ENCODE results near the gene TMEM117. TPM values are rescaled to one million over a fixed set of nuclear protein-coding genes. Genes with fewer than 3 reads are reported as not detected.

TMEM117 gene
- total and polyA plus RNA-seq, 2 donors (not counting 1 experiment from before 2014, with no cell fraction given) = 2.0 to 10.4 TPM

GRCh38 chr12:44367916-44368315, 532.0 kb downstream of the TMEM117 start:
- no peaks in the 10 kb centered on the region for H3K27me3 Mint-ChIP-seq
- no peak for ATAC-seq (ENCODE audit: low read depth)
- Histone ChIP-seq H3K27ac (ENCODE audit: low read length in 2 of 2) (no peak overlapping the region), H4K20me1 (ENCODE audit: control insufficient read depth, insufficient read depth, low read length, poor library complexity, severe bottlenecking) (no peaks in the 10 kb centered on the region), H3K4me1 (ENCODE audit: control insufficient read depth in 2 of 2, insufficient read depth in 2 of 2, low read length in 2 of 2) (no peaks in the 10 kb centered on the region), H3K9me3 (ENCODE audit: control extremely low read depth in 1 of 3, control insufficient read depth in 2 of 3, insufficient read depth in 1 of 3, low read length in 2 of 3) (no peaks in the 10 kb centered on the region), H3K79me2 (ENCODE audit: control insufficient read depth, insufficient read depth, low read length) (no peaks in the 10 kb centered on the region), H3K27me3 (replicated peaks in 1 of 4; ENCODE audit: control extremely low read depth in 1 of 4, control insufficient read depth in 3 of 4, insufficient read depth in 4 of 4, low read length in 3 of 4) (no peaks in the 10 kb centered on the region), H3K4me2 (replicated peaks; ENCODE audit: low read depth, low read length, poor library complexity, severe bottlenecking) (no peak overlapping the region), H2AFZ (ENCODE audit: insufficient read depth, low read depth, low read length, poor library complexity, severe bottlenecking) (no peak overlapping the region), H3K36me3 (replicated peaks in 1 of 2; ENCODE audit: control extremely low read depth in 1 of 2, control insufficient read depth in 1 of 2, extremely low read depth in 1 of 2, insufficient read depth in 2 of 2, low read length in 1 of 2) (no peaks in the 10 kb centered on the region), H3K4me3 (ENCODE audit: control extremely low read depth in 1 of 5, extremely low read depth in 1 of 5, insufficient read depth in 1 of 5, low read depth in 2 of 5, low read length in 4 of 5) (no peak overlapping the region), H3K9ac (ENCODE audit: low read length) (no peak overlapping the region)
- TF ChIP-seq, protein P1, sequence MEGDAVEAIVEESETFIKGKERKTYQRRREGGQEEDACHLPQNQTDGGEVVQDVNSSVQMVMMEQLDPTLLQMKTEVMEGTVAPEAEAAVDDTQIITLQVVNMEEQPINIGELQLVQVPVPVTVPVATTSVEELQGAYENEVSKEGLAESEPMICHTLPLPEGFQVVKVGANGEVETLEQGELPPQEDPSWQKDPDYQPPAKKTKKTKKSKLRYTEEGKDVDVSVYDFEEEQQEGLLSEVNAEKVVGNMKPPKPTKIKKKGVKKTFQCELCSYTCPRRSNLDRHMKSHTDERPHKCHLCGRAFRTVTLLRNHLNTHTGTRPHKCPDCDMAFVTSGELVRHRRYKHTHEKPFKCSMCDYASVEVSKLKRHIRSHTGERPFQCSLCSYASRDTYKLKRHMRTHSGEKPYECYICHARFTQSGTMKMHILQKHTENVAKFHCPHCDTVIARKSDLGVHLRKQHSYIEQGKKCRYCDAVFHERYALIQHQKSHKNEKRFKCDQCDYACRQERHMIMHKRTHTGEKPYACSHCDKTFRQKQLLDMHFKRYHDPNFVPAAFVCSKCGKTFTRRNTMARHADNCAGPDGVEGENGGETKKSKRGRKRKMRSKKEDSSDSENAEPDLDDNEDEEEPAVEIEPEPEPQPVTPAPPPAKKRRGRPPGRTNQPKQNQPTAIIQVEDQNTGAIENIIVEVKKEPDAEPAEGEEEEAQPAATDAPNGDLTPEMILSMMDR (IDR thresholded peaks at IDR 0.05) = no peak
- no peak for TF ChIP-seq EZH2 (IDR thresholded peaks at IDR 0.05; ENCODE audit: borderline replicate concordance, insufficient read depth, low read depth, low read length, poor library complexity, severe bottlenecking)
- ChIA-PET POLR2A (no interaction called here), CTCF (no interaction called here)
- no peak for DNase-seq
- H3K4me1 Mint-ChIP-seq = no peaks in the 10 kb centered on the region
- WGBS (ENCODE audit: insufficient coverage) = 100% methylated on average over 2 of the region's 2 CpGs
- intact Hi-C loops (cut with micrococcal nuclease) = no loop called here
- no peaks in the 10 kb centered on the region for H3K9me3 Mint-ChIP-seq (ENCODE audit: insufficient read depth)
- H3K27ac Mint-ChIP-seq = no peak overlapping the region
- no peak overlapping the region for H3K4me3 Mint-ChIP-seq

DNA sequence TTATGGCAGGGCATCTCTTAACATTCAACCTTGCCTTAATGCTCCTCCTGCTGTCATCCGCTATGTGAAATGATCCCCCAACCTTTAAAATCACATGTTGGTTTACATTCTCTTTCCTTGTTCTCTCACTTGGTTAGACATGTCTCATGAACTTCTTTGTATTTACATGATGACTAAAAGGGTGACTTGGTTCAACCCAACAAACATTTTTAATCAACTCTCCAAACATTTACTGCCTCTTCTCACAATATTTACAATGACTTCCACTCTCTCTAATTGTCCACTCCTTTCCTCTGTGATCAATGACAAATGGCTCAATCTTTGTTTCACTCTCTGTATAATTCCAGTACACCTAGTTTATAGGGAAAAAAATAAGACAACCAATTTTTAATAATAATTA, 534.1 kb downstream of the TMEM117 start:
- intact Hi-C loops (cut with micrococcal nuclease) = no loop called here
- WGBS (ENCODE audit: insufficient coverage) = no CpG with 5 or more reads among the region's 1 CpG
- peaks cover 7% of the 10 kb centered on the region for H3K4me1 Mint-ChIP-seq

More for the DNA sequence above, 534.1 kb downstream of the TMEM117 start:
- H3K27me3 Mint-ChIP-seq = no peaks in the 10 kb centered on the region
- Histone ChIP-seq H3K4me2 (replicated peaks; ENCODE audit: low read depth, low read length, poor library complexity, severe bottlenecking) (no peak overlapping the region), H3K36me3 (replicated peaks in 1 of 2; ENCODE audit: control extremely low read depth in 1 of 2, control insufficient read depth in 1 of 2, extremely low read depth in 1 of 2, insufficient read depth in 2 of 2, low read length in 1 of 2) (no peaks in the 10 kb centered on the region), H3K79me2 (ENCODE audit: control insufficient read depth, insufficient read depth, low read length) (no peaks in the 10 kb centered on the region), H3K27ac (ENCODE audit: low read length in 2 of 2) (no peak overlapping the region), H4K20me1 (ENCODE audit: control insufficient read depth, insufficient read depth, low read length, poor library complexity, severe bottlenecking) (no peaks in the 10 kb centered on the region), H3K9me3 (ENCODE audit: control extremely low read depth in 1 of 3, control insufficient read depth in 2 of 3, insufficient read depth in 1 of 3, low read length in 2 of 3) (no peaks in the 10 kb centered on the region), H3K27me3 (replicated peaks in 1 of 4; ENCODE audit: control extremely low read depth in 1 of 4, control insufficient read depth in 3 of 4, insufficient read depth in 4 of 4, low read length in 3 of 4) (no peaks in the 10 kb centered on the region), H3K4me3 (ENCODE audit: control extremely low read depth in 1 of 5, extremely low read depth in 1 of 5, insufficient read depth in 1 of 5, low read depth in 2 of 5, low read length in 4 of 5) (no peak overlapping the region), H3K4me1 (ENCODE audit: control insufficient read depth in 2 of 2, insufficient read depth in 2 of 2, low read length in 2 of 2) (peaks cover 0 to under 1% of the 10 kb centered on the region in 2 donors), H3K9ac (ENCODE audit: low read length) (no peak overlapping the region), H2AFZ (ENCODE audit: insufficient read depth, low read depth, low read length, poor library complexity, severe bottlenecking) (no peak overlapping the region)
- TF ChIP-seq, protein P1 (IDR thresholded peaks at IDR 0.05) = no peak
- no peak for TF ChIP-seq EZH2 (IDR thresholded peaks at IDR 0.05; ENCODE audit: borderline replicate concordance, insufficient read depth, low read depth, low read length, poor library complexity, severe bottlenecking)
- H3K27ac Mint-ChIP-seq = no peak overlapping the region
- H3K9me3 Mint-ChIP-seq (ENCODE audit: insufficient read depth) = no peaks in the 10 kb centered on the region
- H3K4me3 Mint-ChIP-seq = no peak overlapping the region
- CTCF ChIA-PET = no interaction called here
- ATAC-seq (ENCODE audit: low read depth) (no peak), DNase-seq (no peak)
- POLR2A ChIA-PET = no interaction called here

All from B cell (primary cell).